GM18517 (cell line): ENCODE data around the gene NFIA.
"Not testable (repeated sequence)": the region's sequence is repeated elsewhere in the genome, so short reads cannot be mapped to it uniquely, and the experiment has no call there.

Source experiments
- ATAC-seq: cut with Tn5 transposase; IDR thresholded peaks from one replicate; pipeline ENCODE4 v1.9.1; 2021; ENCODE audit warnings: mild to moderate bottlenecking, moderate library complexity; ENCODE audit not compliant: unreplicated experiment

The NFIA gene

DNA sequence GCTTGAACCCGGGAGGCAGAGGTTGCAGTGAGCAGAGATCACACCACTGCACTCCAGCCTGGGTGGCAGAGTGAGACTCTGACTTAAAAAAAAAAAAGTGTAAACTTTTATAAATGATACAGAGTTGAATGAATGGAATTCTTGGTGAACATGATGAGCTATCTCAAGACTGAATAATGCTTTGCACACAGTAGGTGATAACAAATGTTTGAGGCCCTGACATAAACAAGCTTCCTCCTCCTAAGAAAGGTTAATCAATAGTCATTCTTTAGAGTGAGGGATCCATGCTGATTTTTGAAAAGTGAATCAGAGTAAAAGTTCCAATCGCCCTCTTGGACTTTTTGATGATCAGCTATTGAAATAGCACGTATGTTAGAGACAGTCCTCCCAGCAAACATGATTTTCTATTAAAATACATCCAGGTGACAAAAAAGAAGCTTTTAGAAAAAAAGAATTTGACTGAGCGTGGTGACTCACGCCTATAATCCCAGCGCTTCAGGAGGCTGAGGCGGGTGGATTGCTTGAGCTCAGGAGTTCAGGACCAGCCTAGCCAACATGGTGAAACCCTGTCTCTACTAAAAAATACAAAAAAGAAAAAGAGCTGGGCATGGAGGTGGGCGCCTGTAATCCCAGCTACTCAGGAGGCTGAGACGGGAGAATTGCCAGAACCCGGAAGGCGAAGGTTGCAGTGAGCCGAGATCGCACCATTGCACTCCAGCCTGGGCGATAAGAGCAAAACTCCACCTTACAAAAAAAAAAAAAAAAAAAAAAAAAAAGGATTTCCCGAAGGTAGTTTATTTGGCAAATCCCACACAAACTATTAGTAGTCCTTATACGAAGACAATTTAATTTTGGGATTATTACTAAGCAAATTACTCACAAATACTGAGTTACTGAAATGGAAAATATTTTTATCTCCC lies 181.8 kb downstream of the NFIA start:
- no peak for ATAC-seq

GRCh38 chr1:61264825-61265242 lies 182.5 kb downstream of the NFIA start:
- ATAC-seq, result no peak

DNA sequence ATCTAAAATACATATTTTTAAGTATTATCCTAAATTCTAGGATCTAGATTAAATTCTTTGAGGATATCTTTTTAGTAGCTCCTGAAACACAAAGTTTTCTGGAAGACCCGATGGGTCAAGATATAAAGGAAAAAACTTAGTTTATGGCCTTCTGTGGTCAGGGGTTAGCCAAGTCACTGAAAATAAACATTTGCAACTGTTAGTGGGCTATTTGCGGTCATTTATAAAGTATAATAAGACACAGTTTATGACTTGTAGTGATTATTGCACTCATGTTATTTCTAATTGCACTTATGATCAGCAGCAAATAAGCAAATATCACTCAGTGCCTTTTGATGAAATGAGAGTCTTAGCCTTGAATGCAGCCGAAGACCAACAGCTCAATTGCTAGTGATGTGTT lies 183.3 kb downstream of the NFIA start:
- ATAC-seq, result no peak

DNA sequence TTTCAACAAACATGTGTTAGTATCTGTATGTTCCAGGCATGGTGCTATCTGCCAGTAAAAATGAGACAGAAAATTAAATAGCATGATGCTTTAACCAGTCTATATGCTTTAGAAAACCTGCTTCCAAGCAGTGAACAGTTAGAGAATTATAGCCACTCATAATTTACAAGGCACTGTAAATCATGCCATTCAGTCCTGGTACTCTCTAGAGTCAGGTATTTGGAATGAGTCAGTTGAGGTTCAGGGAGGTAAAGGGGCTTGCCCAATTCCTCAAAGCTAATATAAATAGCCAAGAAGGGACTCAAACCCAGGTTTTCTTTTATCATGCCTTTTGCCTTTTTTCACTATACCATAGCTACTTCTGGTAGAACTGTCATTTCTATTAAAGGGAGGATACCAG lies 184.4 kb downstream of the NFIA start:
- ATAC-seq, result no peak

DNA sequence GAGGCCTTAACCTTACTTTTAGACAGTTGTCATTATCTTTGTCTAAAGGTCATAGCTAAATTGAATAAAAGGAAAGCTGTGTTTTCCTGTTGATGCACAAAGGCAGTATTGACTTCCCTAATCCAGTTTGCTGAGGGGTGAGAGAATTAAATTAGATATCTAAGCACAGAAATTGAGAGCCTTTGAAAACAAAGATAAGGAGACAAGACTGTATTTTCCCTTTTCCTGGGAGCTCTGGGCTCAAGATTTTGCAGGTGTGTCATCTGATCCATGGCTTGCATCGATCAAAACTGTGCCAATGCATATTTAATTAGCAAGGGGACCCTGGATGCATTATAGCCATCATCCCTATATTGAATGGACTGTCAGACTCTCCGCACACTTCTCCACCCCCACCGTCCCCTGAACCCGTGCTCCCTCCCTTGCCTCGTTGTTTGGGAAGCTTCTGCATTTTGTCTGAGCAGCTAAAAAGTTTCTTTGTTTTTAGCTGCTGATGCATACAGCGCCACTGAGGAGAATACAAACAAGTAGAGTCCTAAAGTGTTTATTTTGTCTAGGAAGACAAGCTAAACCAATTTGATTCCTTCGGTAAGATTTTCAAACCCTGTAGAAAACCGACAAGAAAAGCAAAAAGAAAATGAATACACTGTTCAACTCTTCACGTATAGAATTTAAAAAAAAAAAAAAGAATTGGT lies 186.3 kb downstream of the NFIA start:
- ATAC-seq, result no peak

GRCh38 chr1:61269602-61270001 lies 187.2 kb downstream of the NFIA start:
- ATAC-seq, result no peak

- ATAC-seq, result no peak
These were observed 187.7 kb downstream of the NFIA start for GRCh38 chr1:61270107-61270506.

- no peak for ATAC-seq
These were observed 188.5 kb downstream of the NFIA start for GRCh38 chr1:61270761-61271411.

GRCh38 chr1:61271412-61271789 lies 189.0 kb downstream of the NFIA start:
- no peak for ATAC-seq

- no peak for ATAC-seq
These were observed 190.9 kb downstream of the NFIA start for GRCh38 chr1:61273167-61273705.

DNA sequence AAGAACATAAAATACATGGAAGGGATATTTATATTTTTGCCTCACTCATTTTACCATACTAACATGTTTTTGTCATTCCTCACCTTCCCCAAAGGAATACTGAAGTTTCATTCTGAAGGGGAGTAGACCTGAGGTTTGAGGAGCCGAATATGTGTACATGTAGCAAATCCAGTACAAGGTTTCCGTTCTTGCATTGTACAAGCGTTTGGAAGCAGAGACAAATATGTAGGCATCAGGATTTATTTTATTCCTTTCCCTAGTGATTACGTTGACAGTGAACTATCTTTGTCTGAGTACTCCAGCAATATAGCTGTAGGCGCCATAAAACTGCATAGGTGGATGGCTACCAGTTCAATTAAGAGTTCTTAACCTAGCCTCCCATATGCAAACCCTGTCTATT lies 191.5 kb downstream of the NFIA start:
- ATAC-seq, result no peak

DNA sequence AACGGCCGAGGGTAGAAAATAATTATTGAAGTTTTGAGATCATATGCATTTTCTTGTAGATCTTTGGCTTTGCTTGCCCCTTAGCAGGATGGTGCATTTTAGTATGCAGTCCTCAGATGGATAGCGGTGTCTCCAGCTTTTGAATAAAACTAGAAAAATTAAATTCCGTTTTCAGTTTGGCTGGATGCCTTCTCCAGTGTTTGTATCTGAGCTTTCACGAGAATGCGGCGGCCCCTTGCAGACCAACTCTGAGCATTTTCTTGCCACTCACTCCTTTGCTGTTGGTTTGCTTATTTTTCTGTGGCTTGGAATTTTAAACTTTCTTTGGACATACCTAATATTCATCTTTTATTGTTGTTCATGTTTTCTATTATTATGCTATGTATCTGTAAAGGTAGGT lies 192.6 kb downstream of the NFIA start:
- no peak for ATAC-seq

GRCh38 chr1:61276246-61276645 lies 193.9 kb downstream of the NFIA start:
- no peak for ATAC-seq

DNA sequence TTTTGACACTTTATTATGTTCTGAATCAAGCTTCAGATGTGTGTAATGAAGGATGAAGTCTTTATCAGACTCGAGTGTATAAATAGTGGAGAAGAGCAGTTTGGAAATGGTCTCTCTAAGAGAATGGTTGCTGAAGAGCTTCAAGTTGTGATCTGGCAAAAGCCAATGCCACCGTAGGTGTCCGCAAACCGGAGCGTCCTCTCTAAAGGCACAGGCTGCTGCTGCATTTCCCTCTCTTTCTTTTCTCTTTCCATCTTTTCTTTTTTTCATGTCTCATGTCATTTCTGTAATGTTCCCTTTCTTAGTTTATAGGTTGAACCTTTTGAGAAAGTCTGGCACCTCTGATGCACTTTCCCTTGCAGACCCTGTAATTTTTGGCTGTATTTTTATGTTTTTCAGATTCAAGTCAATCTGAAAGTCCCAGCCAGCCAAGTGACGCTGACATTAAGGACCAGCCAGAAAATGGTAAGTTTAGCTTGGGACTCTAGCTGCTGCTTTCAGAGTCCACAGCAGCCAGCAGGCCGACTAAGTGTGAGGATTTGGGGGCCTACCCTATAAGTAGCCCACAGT lies 194.8 kb downstream of the NFIA start:
- no peak for ATAC-seq

GRCh38 chr1:61278503-61278902 lies 196.1 kb downstream of the NFIA start:
- ATAC-seq, result not testable (repeated sequence)

- ATAC-seq, result no peak
These were observed 196.6 kb downstream of the NFIA start for GRCh38 chr1:61278966-61279365.

GRCh38 chr1:61279570-61279969 lies 197.2 kb downstream of the NFIA start:
- no peak for ATAC-seq

DNA sequence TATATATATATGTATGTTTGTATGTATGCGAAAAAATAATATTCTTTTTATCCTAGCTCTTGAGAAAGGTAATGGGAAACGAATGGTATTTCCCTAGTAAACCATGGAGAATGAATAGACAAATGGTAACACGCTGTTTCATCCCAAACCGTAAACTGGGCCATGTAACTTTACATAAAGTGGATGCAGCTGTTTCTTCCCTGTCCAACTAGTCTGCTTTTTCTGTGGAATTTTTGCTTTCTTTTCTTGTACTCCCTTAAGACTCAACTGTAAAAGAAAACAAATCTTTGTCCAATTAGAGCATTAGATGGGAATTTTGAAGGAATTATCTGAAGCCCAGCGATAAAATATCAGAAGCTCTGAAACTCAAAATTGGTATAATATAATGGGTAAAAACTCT lies 198.1 kb downstream of the NFIA start:
- ATAC-seq, result no peak

DNA sequence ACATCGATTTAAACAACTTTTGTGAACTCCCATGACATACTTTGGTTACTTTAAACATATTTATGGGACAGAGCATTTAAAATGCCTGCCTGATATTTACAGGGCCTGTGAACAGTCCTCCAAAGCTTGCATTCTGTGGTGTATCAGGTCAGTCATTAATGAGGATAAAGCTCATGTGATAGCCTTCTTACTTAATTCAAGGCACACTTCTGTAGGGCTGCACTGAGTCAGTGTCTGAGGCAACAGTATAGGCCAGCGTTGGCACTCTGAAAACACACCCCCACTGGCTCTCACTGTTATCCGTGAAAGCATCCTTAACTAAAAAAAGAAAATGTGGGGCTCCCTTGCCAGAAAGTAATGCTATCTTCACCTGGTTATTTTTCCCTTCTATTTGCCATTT lies 200.0 kb downstream of the NFIA start:
- ATAC-seq, result no peak

- ATAC-seq, result no peak
These were observed 202.0 kb downstream of the NFIA start for GRCh38 chr1:61284248-61284854.

DNA sequence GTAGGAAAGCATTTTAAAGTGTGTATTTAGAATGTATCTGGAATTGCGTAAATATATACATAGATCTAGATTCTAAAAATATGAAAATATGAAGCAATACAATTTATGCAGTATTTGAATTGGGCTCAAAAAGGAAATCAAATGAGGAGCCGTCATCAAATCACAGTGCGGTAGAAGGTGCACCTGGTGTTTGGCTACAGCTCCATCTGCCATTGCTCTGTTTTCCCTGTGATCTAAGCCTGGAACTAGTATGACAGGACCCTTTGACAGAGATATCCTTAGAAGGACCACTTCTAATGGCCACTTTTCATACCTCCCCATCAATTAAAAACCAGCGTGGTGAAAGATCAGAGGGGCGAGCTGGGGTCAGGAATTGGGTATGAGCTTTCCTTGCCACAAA lies 202.6 kb downstream of the NFIA start:
- ATAC-seq, result no peak
